ENCODE results near the gene TIMM23. TPM values are rescaled to one million over a fixed set of nuclear protein-coding genes. Genes with fewer than 3 reads are reported as not detected.
A peak's percentile ranks its signal among the peaks of the same experiment; 100 is the strongest.
"Not testable (repeated sequence)": the region's sequence is repeated elsewhere in the genome, so short reads cannot be mapped to it uniquely, and the experiment has no call there.

Gene TIMM23
- polyA plus RNA-seq, 6 donors from 2014 or later: 45.0 to 60.0 (median 53.9) TPM

- Mint-ChIP-seq H3K4me1 (peaks cover 0 to 4% (median 0%) of the 10 kb centered on the region in 3 donors), H3K27ac (no peak overlapping the region), H3K36me3 (no peaks in the 10 kb centered on the region), H3K27me3 (peaks cover 0 to 12% (median 5%) of the 10 kb centered on the region in 3 donors), H3K4me3 (no peak overlapping the region), H3K9me3 (no peaks in the 10 kb centered on the region)
- no peak for DNase-seq
- ATAC-seq (ENCODE audit: low read depth in 2 of 2): no peak
Observed at GRCh38 chr10:46035923-46036849, 63.9 kb downstream of the TIMM23 start.

- Mint-ChIP-seq H3K36me3 (no peaks in the 10 kb centered on the region), H3K4me3 (no peak overlapping the region), H3K27ac (no peak overlapping the region), H3K9me3 (no peaks in the 10 kb centered on the region), H3K27me3 (peaks cover 0 to 12% (median 5%) of the 10 kb centered on the region in 3 donors), H3K4me1 (no peaks in the 10 kb centered on the region)
- ATAC-seq (ENCODE audit: low read depth in 2 of 2) (no peak), DNase-seq (no peak)
Observed at GRCh38 chr10:46037107-46037825, 65.0 kb downstream of the TIMM23 start.

- Mint-ChIP-seq H3K4me3 (no peak overlapping the region), H3K9me3 (no peaks in the 10 kb centered on the region), H3K36me3 (no peaks in the 10 kb centered on the region)
Observed at GRCh38 chr10:46040004-46040403, 67.7 kb downstream of the TIMM23 start.

GRCh38 chr10:46042527-46042926 lies 70.2 kb downstream of the TIMM23 start:
- H3K27me3 Mint-ChIP-seq: no peaks in the 10 kb centered on the region
- H3K9me3 Mint-ChIP-seq: no peaks in the 10 kb centered on the region
- no peaks in the 10 kb centered on the region for H3K4me1 Mint-ChIP-seq
- no peak overlapping the region for H3K27ac Mint-ChIP-seq
- H3K36me3 Mint-ChIP-seq: no peaks in the 10 kb centered on the region
- no peak overlapping the region for H3K4me3 Mint-ChIP-seq
- DNase-seq (no peak), ATAC-seq (ENCODE audit: low read depth in 2 of 2) (no peak)

More at GRCh38 chr10:46040004-46040403, 67.7 kb downstream of the TIMM23 start:
- H3K4me1 Mint-ChIP-seq: no peaks in the 10 kb centered on the region
- DNase-seq (no peak), ATAC-seq (ENCODE audit: low read depth in 2 of 2) (no peak)
- H3K27ac Mint-ChIP-seq: no peak overlapping the region
- H3K27me3 Mint-ChIP-seq: peaks cover 0 to 12% (median 5%) of the 10 kb centered on the region in 3 donors

- no peaks in the 10 kb centered on the region for H3K36me3 Mint-ChIP-seq
- no peaks in the 10 kb centered on the region for H3K4me1 Mint-ChIP-seq
- ATAC-seq (ENCODE audit: low read depth in 2 of 2): no peak
Observed at GRCh38 chr10:46046261-46046660, 74.0 kb downstream of the TIMM23 start, which contains the start of gene MSMB. MSMB (minus strand) TSS chr10:46046269; CDS start chr10:46046237, 32 bp downstream.

GRCh38 chr10:46048152-46048551 lies 75.9 kb downstream of the TIMM23 start:
- no peaks in the 10 kb centered on the region for H3K4me1 Mint-ChIP-seq
- H3K27me3 Mint-ChIP-seq: no peaks in the 10 kb centered on the region
- no peaks in the 10 kb centered on the region for H3K36me3 Mint-ChIP-seq

More at GRCh38 chr10:46046261-46046660, 74.0 kb downstream of the TIMM23 start, which contains the start of gene MSMB:
- DNase-seq: no peak
- Mint-ChIP-seq H3K27me3 (no peaks in the 10 kb centered on the region), H3K27ac (no peak within 1 kb of the TSS), H3K4me3 (no peak within 1 kb of the TSS), H3K9me3 (no peaks in the 10 kb centered on the region)

GRCh38 chr10:46049497-46049831 lies 77.2 kb downstream of the TIMM23 start:
- not testable (repeated sequence) for H3K27me3 Mint-ChIP-seq; H3K36me3 Mint-ChIP-seq; H3K27ac Mint-ChIP-seq; ATAC-seq (ENCODE audit: low read depth in 2 of 2); H3K9me3 Mint-ChIP-seq; H3K4me3 Mint-ChIP-seq; DNase-seq; H3K4me1 Mint-ChIP-seq

More at GRCh38 chr10:46048152-46048551, 75.9 kb downstream of the TIMM23 start:
- Mint-ChIP-seq H3K4me3 (no peak overlapping the region), H3K27ac (no peak overlapping the region), H3K9me3 (no peaks in the 10 kb centered on the region)
- ATAC-seq (ENCODE audit: low read depth in 2 of 2): no peak
- no peak for DNase-seq

GRCh38 chr10:46050941-46051623 lies 78.8 kb downstream of the TIMM23 start:
- Mint-ChIP-seq H3K4me3 (no peak overlapping the region), H3K36me3 (no peaks in the 10 kb centered on the region), H3K27ac (peak overlapping the region in 1 of 6 donors; percentile 67), H3K9me3 (peaks cover 0 to 1% (median 0%) of the 10 kb centered on the region in 7 donors), H3K27me3 (no peaks in the 10 kb centered on the region), H3K4me1 (no peaks in the 10 kb centered on the region)
- ATAC-seq (ENCODE audit: low read depth in 2 of 2): no peak
- no peak for DNase-seq

GRCh38 chr10:46052057-46052790 lies 79.9 kb downstream of the TIMM23 start:
- DNase-seq (no peak), ATAC-seq (ENCODE audit: low read depth in 2 of 2) (no peak)
- H3K4me1 Mint-ChIP-seq: no peaks in the 10 kb centered on the region
- no peak overlapping the region for H3K27ac Mint-ChIP-seq
- H3K9me3 Mint-ChIP-seq: peaks cover under 1 to 12% (median 7%) of the 10 kb centered on the region in 7 donors
- H3K27me3 Mint-ChIP-seq: peaks cover 0 to 4% (median 4%) of the 10 kb centered on the region in 3 donors
- H3K4me3 Mint-ChIP-seq: no peak overlapping the region
- H3K36me3 Mint-ChIP-seq: peaks cover 5 to 7% of the 10 kb centered on the region in 2 donors

- Mint-ChIP-seq H3K36me3 (peaks cover 9 to 12% of the 10 kb centered on the region in 2 donors), H3K4me3 (no peak overlapping the region), H3K4me1 (no peaks in the 10 kb centered on the region), H3K27me3 (peaks cover 0 to 7% (median 4%) of the 10 kb centered on the region in 3 donors), H3K27ac (no peak overlapping the region), H3K9me3 (peaks cover 4 to 16% (median 9%) of the 10 kb centered on the region in 7 donors)
- DNase-seq (no peak), ATAC-seq (ENCODE audit: low read depth in 2 of 2) (no peak)
Observed at GRCh38 chr10:46052791-46053375, 80.6 kb downstream of the TIMM23 start.

All from naive B cell (primary cell).